ENCODE data around the gene DNAJC27.

The DNAJC27 gene

GRCh38 chr2:24917731-24918325 is 53.9 kb downstream of the DNAJC27 start:
- Histone ChIP-seq H3K4me3 (ENCODE audit: low read depth in 1 of 2, low read length in 1 of 2) (no peak overlapping the region), H3K9me3 (no peaks in the 10 kb centered on the region), H3K36me3 (no peaks in the 10 kb centered on the region), H3K27ac (no peak overlapping the region), H3K4me1 (ENCODE audit: control insufficient read depth in 1 of 2, insufficient read depth in 1 of 2, low read depth in 1 of 2, low read length in 1 of 2) (peaks cover 11 to 15% of the 10 kb centered on the region in 2 experiments), H3K27me3 (peaks cover 58% of the 10 kb centered on the region)
- TF ChIP-seq CTCF (IDR thresholded peaks at IDR 0.05): no peak

GRCh38 chr2:24917086-24917485 is 54.7 kb downstream of the DNAJC27 start:
- Histone ChIP-seq H3K4me1 (ENCODE audit: control insufficient read depth in 1 of 2, insufficient read depth in 1 of 2, low read depth in 1 of 2, low read length in 1 of 2) (peaks cover 11 to 15% of the 10 kb centered on the region in 2 experiments), H3K27me3 (peaks cover 50% of the 10 kb centered on the region), H3K27ac (no peak overlapping the region), H3K36me3 (no peaks in the 10 kb centered on the region), H3K4me3 (ENCODE audit: low read depth in 1 of 2, low read length in 1 of 2) (no peak overlapping the region), H3K9me3 (no peaks in the 10 kb centered on the region)
- no peak for TF ChIP-seq CTCF (IDR thresholded peaks at IDR 0.05)

- peaks cover 7 to 12% of the 10 kb centered on the region in 2 experiments for H3K4me1 ChIP-seq (ENCODE audit: control insufficient read depth in 1 of 2, insufficient read depth in 1 of 2, low read depth in 1 of 2, low read length in 1 of 2)
- H3K27ac ChIP-seq: no peak overlapping the region
- peaks cover 38% of the 10 kb centered on the region for H3K27me3 ChIP-seq
- no peaks in the 10 kb centered on the region for H3K36me3 ChIP-seq
- TF ChIP-seq CTCF (IDR thresholded peaks at IDR 0.05): no peak
- no peak overlapping the region for H3K4me3 ChIP-seq (ENCODE audit: low read depth in 1 of 2, low read length in 1 of 2)
- H3K9me3 ChIP-seq: no peaks in the 10 kb centered on the region
These were observed 56.0 kb downstream of the DNAJC27 start for GRCh38 chr2:24915796-24916195.

GRCh38 chr2:24915175-24915574 is 56.6 kb downstream of the DNAJC27 start:
- Histone ChIP-seq H3K27ac (no peak overlapping the region), H3K4me3 (ENCODE audit: low read depth in 1 of 2, low read length in 1 of 2) (no peak overlapping the region), H3K4me1 (ENCODE audit: control insufficient read depth in 1 of 2, insufficient read depth in 1 of 2, low read depth in 1 of 2, low read length in 1 of 2) (peaks cover 4 to 7% of the 10 kb centered on the region in 2 experiments), H3K9me3 (no peaks in the 10 kb centered on the region), H3K36me3 (no peaks in the 10 kb centered on the region), H3K27me3 (peaks cover 32% of the 10 kb centered on the region)
- TF ChIP-seq CTCF (IDR thresholded peaks at IDR 0.05): no peak

GRCh38 chr2:24914713-24915112 is 57.0 kb downstream of the DNAJC27 start:
- peaks cover 4 to 7% of the 10 kb centered on the region in 2 experiments for H3K4me1 ChIP-seq (ENCODE audit: control insufficient read depth in 1 of 2, insufficient read depth in 1 of 2, low read depth in 1 of 2, low read length in 1 of 2)

More at GRCh38 chr2:24914713-24915112, 57.0 kb downstream of the DNAJC27 start:
- Histone ChIP-seq H3K36me3 (no peaks in the 10 kb centered on the region), H3K27ac (no peak overlapping the region), H3K4me3 (ENCODE audit: low read depth in 1 of 2, low read length in 1 of 2) (no peak overlapping the region), H3K27me3 (peaks cover 31% of the 10 kb centered on the region), H3K9me3 (no peaks in the 10 kb centered on the region)
- TF ChIP-seq CTCF (IDR thresholded peaks at IDR 0.05): no peak
